Measurements from ENCODE around the gene DNAH3. TPM values are rescaled to one million over a fixed set of nuclear protein-coding genes. Genes with fewer than 3 reads are reported as not detected.

DNAH3 gene
- total RNA-seq, 1 donor from 2014 or later = not detected

- TF ChIP-seq, protein P1, sequence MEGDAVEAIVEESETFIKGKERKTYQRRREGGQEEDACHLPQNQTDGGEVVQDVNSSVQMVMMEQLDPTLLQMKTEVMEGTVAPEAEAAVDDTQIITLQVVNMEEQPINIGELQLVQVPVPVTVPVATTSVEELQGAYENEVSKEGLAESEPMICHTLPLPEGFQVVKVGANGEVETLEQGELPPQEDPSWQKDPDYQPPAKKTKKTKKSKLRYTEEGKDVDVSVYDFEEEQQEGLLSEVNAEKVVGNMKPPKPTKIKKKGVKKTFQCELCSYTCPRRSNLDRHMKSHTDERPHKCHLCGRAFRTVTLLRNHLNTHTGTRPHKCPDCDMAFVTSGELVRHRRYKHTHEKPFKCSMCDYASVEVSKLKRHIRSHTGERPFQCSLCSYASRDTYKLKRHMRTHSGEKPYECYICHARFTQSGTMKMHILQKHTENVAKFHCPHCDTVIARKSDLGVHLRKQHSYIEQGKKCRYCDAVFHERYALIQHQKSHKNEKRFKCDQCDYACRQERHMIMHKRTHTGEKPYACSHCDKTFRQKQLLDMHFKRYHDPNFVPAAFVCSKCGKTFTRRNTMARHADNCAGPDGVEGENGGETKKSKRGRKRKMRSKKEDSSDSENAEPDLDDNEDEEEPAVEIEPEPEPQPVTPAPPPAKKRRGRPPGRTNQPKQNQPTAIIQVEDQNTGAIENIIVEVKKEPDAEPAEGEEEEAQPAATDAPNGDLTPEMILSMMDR (IDR thresholded peaks at IDR 0.05) = no peak
- Mint-ChIP-seq H3K27ac (ENCODE audit: unreplicated experiment) (no peak overlapping the region), H3K36me3 (ENCODE audit: unreplicated experiment) (no peaks in the 10 kb centered on the region), H3K4me1 (ENCODE audit: unreplicated experiment) (no peaks in the 10 kb centered on the region), H3K27me3 (ENCODE audit: unreplicated experiment) (peaks cover 3% of the 10 kb centered on the region), H3K9me3 (ENCODE audit: unreplicated experiment) (no peaks in the 10 kb centered on the region), H3K4me3 (ENCODE audit: unreplicated experiment) (no peak overlapping the region)
- no peak for DNase-seq (ENCODE audit: extremely low spot score, unreplicated experiment)
These were observed 193.5 kb downstream of the DNAH3 start for GRCh38 chr16:20957153-20957552.

- no peak overlapping the region for H3K4me3 Mint-ChIP-seq (ENCODE audit: unreplicated experiment)
- H3K36me3 Mint-ChIP-seq (ENCODE audit: unreplicated experiment) = no peaks in the 10 kb centered on the region
- no peaks in the 10 kb centered on the region for H3K9me3 Mint-ChIP-seq (ENCODE audit: unreplicated experiment)
- no peak for DNase-seq (ENCODE audit: extremely low spot score, unreplicated experiment)
- no peak overlapping the region for H3K27ac Mint-ChIP-seq (ENCODE audit: unreplicated experiment)
- H3K27me3 Mint-ChIP-seq (ENCODE audit: unreplicated experiment) = peaks cover 3% of the 10 kb centered on the region
- TF ChIP-seq, protein P1 (IDR thresholded peaks at IDR 0.05) = no peak
- H3K4me1 Mint-ChIP-seq (ENCODE audit: unreplicated experiment) = no peaks in the 10 kb centered on the region
These were observed 194.3 kb downstream of the DNAH3 start for GRCh38 chr16:20956319-20956718.

- H3K4me3 Mint-ChIP-seq (ENCODE audit: unreplicated experiment) = no peak overlapping the region
- H3K4me1 Mint-ChIP-seq (ENCODE audit: unreplicated experiment) = no peaks in the 10 kb centered on the region
These were observed 196.1 kb downstream of the DNAH3 start for GRCh38 chr16:20954574-20954973.

DNA sequence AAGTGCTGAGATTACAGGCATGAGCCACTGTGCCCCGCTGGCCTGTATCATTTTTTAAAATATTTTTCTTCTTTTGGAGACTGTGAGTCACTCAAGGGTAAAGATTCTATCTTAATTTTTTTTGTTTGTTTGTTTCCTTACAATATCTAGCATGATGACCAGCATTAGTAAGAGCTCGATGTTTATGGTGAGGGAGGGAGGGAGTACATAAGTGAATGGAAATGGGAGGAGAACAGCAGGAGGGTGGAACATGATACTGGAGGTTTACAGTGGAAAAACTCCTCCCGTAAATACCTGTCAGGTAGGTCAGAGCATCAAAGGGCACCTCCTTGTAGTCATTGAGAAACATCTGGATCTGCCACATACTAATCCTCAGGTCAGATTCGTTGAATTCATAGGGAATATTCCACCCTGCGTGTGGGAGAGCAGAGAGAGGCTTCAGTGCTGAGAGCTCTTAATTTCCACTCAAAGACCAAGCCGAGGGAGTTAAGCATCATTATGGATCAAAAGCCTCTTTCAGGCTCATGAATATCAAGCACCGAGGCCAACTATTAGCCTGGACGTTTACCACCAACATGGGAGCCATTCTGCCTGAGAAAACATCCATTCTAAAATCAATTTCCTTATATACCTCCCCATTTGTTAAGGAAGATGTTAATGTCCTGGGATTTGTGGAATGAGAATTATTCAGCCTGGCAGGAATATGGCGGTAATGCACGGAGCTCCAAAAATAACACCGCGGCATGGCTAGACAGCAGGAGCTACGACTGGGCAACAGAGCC, 198.3 kb downstream of the DNAH3 start:
- Mint-ChIP-seq H3K27me3 (ENCODE audit: unreplicated experiment) (peaks cover 10% of the 10 kb centered on the region), H3K9me3 (ENCODE audit: unreplicated experiment) (no peaks in the 10 kb centered on the region), H3K27ac (ENCODE audit: unreplicated experiment) (no peak overlapping the region), H3K36me3 (ENCODE audit: unreplicated experiment) (no peaks in the 10 kb centered on the region), H3K4me1 (ENCODE audit: unreplicated experiment) (no peaks in the 10 kb centered on the region), H3K4me3 (ENCODE audit: unreplicated experiment) (no peak overlapping the region)
- TF ChIP-seq, protein P1 (IDR thresholded peaks at IDR 0.05) = no peak
- DNase-seq (ENCODE audit: extremely low spot score, unreplicated experiment) = no peak

More at GRCh38 chr16:20954574-20954973, 196.1 kb downstream of the DNAH3 start:
- Mint-ChIP-seq H3K36me3 (ENCODE audit: unreplicated experiment) (no peaks in the 10 kb centered on the region), H3K27me3 (ENCODE audit: unreplicated experiment) (peaks cover 6% of the 10 kb centered on the region), H3K27ac (ENCODE audit: unreplicated experiment) (no peak overlapping the region), H3K9me3 (ENCODE audit: unreplicated experiment) (no peaks in the 10 kb centered on the region)
- TF ChIP-seq, protein P1 (IDR thresholded peaks at IDR 0.05) = no peak
- DNase-seq (ENCODE audit: extremely low spot score, unreplicated experiment) = no peak

GRCh38 chr16:20950294-20950693, 200.4 kb downstream of the DNAH3 start:
- DNase-seq (ENCODE audit: extremely low spot score, unreplicated experiment) = no peak
- Mint-ChIP-seq H3K27me3 (ENCODE audit: unreplicated experiment) (peaks cover 10% of the 10 kb centered on the region), H3K9me3 (ENCODE audit: unreplicated experiment) (no peaks in the 10 kb centered on the region), H3K27ac (ENCODE audit: unreplicated experiment) (no peak overlapping the region), H3K36me3 (ENCODE audit: unreplicated experiment) (no peaks in the 10 kb centered on the region), H3K4me1 (ENCODE audit: unreplicated experiment) (no peaks in the 10 kb centered on the region), H3K4me3 (ENCODE audit: unreplicated experiment) (no peak overlapping the region)
- TF ChIP-seq, protein P1 (IDR thresholded peaks at IDR 0.05) = no peak
